ENCODE measurements around the gene PCSK4. TPM values are rescaled to one million over a fixed set of nuclear protein-coding genes. Genes with fewer than 3 reads are reported as not detected.
A peak's percentile ranks its signal among the peaks of the same experiment; 100 is the strongest.

Gene PCSK4
- total and polyA plus RNA-seq, 2 of the 13 experiments (the other 11 are each of a cell fraction or from before 2014, with no cell fraction given): 2.0 to 2.7 TPM

GRCh38 chr19:1438035-1438932, 51.9 kb downstream of the PCSK4 start, which contains the start of gene RPS15 (continued):
- TF ChIP-seq ZNF407 (CRISPR knock-in tag; IDR thresholded peaks at IDR 0.05; ENCODE audit: not compliant biosample characterization): peak; percentile 82
- TF ChIP-seq, protein P1, sequence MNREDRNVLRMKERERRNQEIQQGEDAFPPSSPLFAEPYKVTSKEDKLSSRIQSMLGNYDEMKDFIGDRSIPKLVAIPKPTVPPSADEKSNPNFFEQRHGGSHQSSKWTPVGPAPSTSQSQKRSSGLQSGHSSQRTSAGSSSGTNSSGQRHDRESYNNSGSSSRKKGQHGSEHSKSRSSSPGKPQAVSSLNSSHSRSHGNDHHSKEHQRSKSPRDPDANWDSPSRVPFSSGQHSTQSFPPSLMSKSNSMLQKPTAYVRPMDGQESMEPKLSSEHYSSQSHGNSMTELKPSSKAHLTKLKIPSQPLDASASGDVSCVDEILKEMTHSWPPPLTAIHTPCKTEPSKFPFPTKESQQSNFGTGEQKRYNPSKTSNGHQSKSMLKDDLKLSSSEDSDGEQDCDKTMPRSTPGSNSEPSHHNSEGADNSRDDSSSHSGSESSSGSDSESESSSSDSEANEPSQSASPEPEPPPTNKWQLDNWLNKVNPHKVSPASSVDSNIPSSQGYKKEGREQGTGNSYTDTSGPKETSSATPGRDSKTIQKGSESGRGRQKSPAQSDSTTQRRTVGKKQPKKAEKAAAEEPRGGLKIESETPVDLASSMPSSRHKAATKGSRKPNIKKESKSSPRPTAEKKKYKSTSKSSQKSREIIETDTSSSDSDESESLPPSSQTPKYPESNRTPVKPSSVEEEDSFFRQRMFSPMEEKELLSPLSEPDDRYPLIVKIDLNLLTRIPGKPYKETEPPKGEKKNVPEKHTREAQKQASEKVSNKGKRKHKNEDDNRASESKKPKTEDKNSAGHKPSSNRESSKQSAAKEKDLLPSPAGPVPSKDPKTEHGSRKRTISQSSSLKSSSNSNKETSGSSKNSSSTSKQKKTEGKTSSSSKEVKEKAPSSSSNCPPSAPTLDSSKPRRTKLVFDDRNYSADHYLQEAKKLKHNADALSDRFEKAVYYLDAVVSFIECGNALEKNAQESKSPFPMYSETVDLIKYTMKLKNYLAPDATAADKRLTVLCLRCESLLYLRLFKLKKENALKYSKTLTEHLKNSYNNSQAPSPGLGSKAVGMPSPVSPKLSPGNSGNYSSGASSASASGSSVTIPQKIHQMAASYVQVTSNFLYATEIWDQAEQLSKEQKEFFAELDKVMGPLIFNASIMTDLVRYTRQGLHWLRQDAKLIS (CRISPR knock-in tag; IDR thresholded peaks at IDR 0.05): peak; percentile 84; the same call in 1 of the 2 replicates
- TF ChIP-seq, protein P2, sequence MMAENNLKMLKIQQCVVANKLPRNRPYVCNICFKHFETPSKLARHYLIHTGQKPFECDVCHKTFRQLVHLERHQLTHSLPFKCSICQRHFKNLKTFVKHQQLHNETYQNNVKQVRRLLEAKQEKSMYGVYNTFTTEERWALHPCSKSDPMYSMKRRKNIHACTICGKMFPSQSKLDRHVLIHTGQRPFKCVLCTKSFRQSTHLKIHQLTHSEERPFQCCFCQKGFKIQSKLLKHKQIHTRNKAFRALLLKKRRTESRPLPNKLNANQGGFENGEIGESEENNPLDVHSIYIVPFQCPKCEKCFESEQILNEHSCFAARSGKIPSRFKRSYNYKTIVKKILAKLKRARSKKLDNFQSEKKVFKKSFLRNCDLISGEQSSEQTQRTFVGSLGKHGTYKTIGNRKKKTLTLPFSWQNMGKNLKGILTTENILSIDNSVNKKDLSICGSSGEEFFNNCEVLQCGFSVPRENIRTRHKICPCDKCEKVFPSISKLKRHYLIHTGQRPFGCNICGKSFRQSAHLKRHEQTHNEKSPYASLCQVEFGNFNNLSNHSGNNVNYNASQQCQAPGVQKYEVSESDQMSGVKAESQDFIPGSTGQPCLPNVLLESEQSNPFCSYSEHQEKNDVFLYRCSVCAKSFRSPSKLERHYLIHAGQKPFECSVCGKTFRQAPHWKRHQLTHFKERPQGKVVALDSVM (CRISPR knock-in tag; IDR thresholded peaks at IDR 0.05): peak; percentile 72
- TF ChIP-seq, protein P3, sequence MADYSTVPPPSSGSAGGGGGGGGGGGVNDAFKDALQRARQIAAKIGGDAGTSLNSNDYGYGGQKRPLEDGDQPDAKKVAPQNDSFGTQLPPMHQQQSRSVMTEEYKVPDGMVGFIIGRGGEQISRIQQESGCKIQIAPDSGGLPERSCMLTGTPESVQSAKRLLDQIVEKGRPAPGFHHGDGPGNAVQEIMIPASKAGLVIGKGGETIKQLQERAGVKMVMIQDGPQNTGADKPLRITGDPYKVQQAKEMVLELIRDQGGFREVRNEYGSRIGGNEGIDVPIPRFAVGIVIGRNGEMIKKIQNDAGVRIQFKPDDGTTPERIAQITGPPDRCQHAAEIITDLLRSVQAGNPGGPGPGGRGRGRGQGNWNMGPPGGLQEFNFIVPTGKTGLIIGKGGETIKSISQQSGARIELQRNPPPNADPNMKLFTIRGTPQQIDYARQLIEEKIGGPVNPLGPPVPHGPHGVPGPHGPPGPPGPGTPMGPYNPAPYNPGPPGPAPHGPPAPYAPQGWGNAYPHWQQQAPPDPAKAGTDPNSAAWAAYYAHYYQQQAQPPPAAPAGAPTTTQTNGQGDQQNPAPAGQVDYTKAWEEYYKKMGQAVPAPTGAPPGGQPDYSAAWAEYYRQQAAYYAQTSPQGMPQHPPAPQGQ (CRISPR knock-in tag; IDR thresholded peaks at IDR 0.05; ENCODE audit: borderline replicate concordance): no peak
- peak in 1 of 2 experiments; percentile 68; a peak in 2 of 4 replicates for TF ChIP-seq REST (IDR thresholded peaks at IDR 0.05; ENCODE audit: borderline replicate concordance in 1 of 2, low read depth in 1 of 2, low read length in 2 of 2)

All from HepG2 (cell line).